Endothelial cell of umbilical vein (primary cell): ENCODE measurements around the gene CRTAP. TPM values are rescaled to one million over a fixed set of nuclear protein-coding genes. Genes with fewer than 3 reads are reported as not detected.

Experiments used
- BruUV-seq: library from RNA; stranded (reverse); fragments of 400-500 nt; replicated peaks from 2 replicates; lab custom pipeline; 2021; lab: Mats Ljungman, UMichigan
- CTCF ChIA-PET: fragments of 300-600, 350-600 bp; sonication (Branson Sonifier 250); formaldehyde crosslinking; loops from one replicate; lab custom pipeline; 2021; ENCODE audit warnings: antibody characterized with exemption, inconsistent platforms; lab: Charles Lee
- POLR2A ChIA-PET: fragments of 300-600, 350-600 bp; sonication (Branson Sonifier 250); formaldehyde crosslinking; loops from one replicate; lab custom pipeline; 2021; ENCODE audit warnings: antibody characterized with exemption, inconsistent platforms; lab: Charles Lee
- DNase-seq: peaks from one replicate; pipeline ENCODE4 v3.0.0-alpha.2; 2011; ENCODE audit warnings: low read depth, low spot score
- FAIRE-seq: peaks from 2 replicates; lab custom pipeline; 2011; peaks lifted over from hg19 to GRCh38; lab: Jason Lieb, UNC
- H2AFZ ChIP-seq: 2 replicates; pipeline ENCODE4 v1.6.0; 2012; ENCODE audit warnings: low read depth, low read length, control low read depth, inconsistent platforms
- H3K27ac ChIP-seq: 2 replicates; pipeline ENCODE4 v1.5.1; 2011; ENCODE audit warnings: low read depth, mild to moderate bottlenecking, control low read depth, low read length, moderate library complexity; ENCODE audit not compliant: insufficient read depth
- H3K27me3 ChIP-seq, 2 experiments: 2 replicates each; pipeline versions ENCODE4 v1.6.0 to v1.6.1; 2011; ENCODE audit warnings: low read length in 2 of 2, mixed read lengths in 1 of 2; ENCODE audit not compliant: control insufficient read depth in 2 of 2, insufficient read depth in 2 of 2
- H3K36me3 ChIP-seq, 2 experiments: 2 replicates in 1 of 2; 3 replicates in 1 of 2; pipeline ENCODE4 v1.5.1; 2011; ENCODE audit warnings: low read length in 2 of 2, mild to moderate bottlenecking in 1 of 2, moderate library complexity in 1 of 2; ENCODE audit not compliant: control insufficient read depth in 2 of 2, insufficient read depth in 2 of 2; ENCODE audit errors: extremely low read depth in 1 of 2
- H3K4me1 ChIP-seq: 3 replicates; pipeline ENCODE4 v1.5.1; 2011; ENCODE audit warnings: mild to moderate bottlenecking, low read length; ENCODE audit not compliant: control insufficient read depth, insufficient read depth; ENCODE audit errors: extremely low read depth
- H3K4me2 ChIP-seq: 2 replicates; pipeline ENCODE4 v1.6.1; 2011; ENCODE audit warnings: low read length, control low read depth, mixed read lengths; ENCODE audit not compliant: insufficient read depth
- H3K4me3 ChIP-seq, 3 experiments: fragments of 200-600 bp in 1 of 3; sonication (generic), shearing (Covaris generic) in 1 of 3; replicated peaks in 1 of 3; 2 replicates each; pipeline ENCODE4 v1.5.1; 2011 to 2016; ENCODE audit warnings: control low read depth in 3 of 3, low read length in 3 of 3, mild to moderate bottlenecking in 2 of 3, inconsistent platforms in 1 of 3, low read depth in 1 of 3, moderate library complexity in 1 of 3; ENCODE audit not compliant: insufficient read depth in 1 of 3
- H3K79me2 ChIP-seq: 2 replicates; pipeline ENCODE4 v1.6.0; 2012; ENCODE audit warnings: low read length, inconsistent platforms; ENCODE audit not compliant: control insufficient read depth, insufficient read depth
- H3K9ac ChIP-seq: replicated peaks from 2 replicates; pipeline ENCODE3; 2011; ENCODE audit warnings: low read length, control low read depth; ENCODE audit not compliant: insufficient read depth; ENCODE audit errors: extremely low read depth
- H3K9me1 ChIP-seq: replicated peaks from 3 replicates; pipeline ENCODE4 v1.6.0; 2011; ENCODE audit warnings: mild to moderate bottlenecking, low read length; ENCODE audit not compliant: control insufficient read depth, insufficient read depth; ENCODE audit errors: extremely low read depth
- H3K9me3 ChIP-seq: replicated peaks from 2 replicates; pipeline ENCODE4 v1.5.1; 2012; ENCODE audit warnings: low read length, inconsistent platforms; ENCODE audit not compliant: control insufficient read depth, insufficient read depth
- H4K20me1 ChIP-seq: replicated peaks from 2 replicates; pipeline ENCODE3; 2011; ENCODE audit warnings: mild to moderate bottlenecking, low read length; ENCODE audit not compliant: control insufficient read depth, insufficient read depth; ENCODE audit errors: extremely low read depth
- EZH2 ChIP-seq: IDR thresholded peaks from 2 replicates; pipeline ENCODE4 v1.6.1; 2012; ENCODE audit warnings: borderline replicate concordance, low read depth, mild to moderate bottlenecking, moderate library complexity, low read length, inconsistent platforms; ENCODE audit not compliant: severe bottlenecking
- FOS ChIP-seq: IDR thresholded peaks from 2 replicates; pipeline ENCODE4 v1.6.1; 2011; ENCODE audit warnings: mild to moderate bottlenecking, low read length, moderate library complexity, borderline replicate concordance; ENCODE audit not compliant: insufficient read depth
- GATA2 ChIP-seq: IDR thresholded peaks from 2 replicates; pipeline ENCODE4 v1.7.0; 2011; ENCODE audit warnings: low read depth, mild to moderate bottlenecking, moderate library complexity, mixed read lengths, low read length; ENCODE audit not compliant: insufficient read length, insufficient read depth
- JUN ChIP-seq: IDR thresholded peaks from 2 replicates; pipeline ENCODE4 v1.6.1; 2011; ENCODE audit warnings: borderline replicate concordance, low read depth; ENCODE audit not compliant: insufficient read length, insufficient read depth
- MYC ChIP-seq: IDR thresholded peaks from one replicate; pipeline ENCODE4 v1.6.1; 2011; ENCODE audit warnings: mild to moderate bottlenecking, low read depth, low read length
- POLR2A ChIP-seq: IDR thresholded peaks from 2 replicates; pipeline ENCODE4 v1.6.1; 2012; ENCODE audit warnings: low read depth, mild to moderate bottlenecking, control low read depth, low read length
- POLR2AphosphoS5 ChIP-seq: IDR thresholded peaks from 2 replicates; pipeline ENCODE4 v1.6.1; 2012; ENCODE audit warnings: low read depth, mild to moderate bottlenecking, control low read depth, low read length, moderate library complexity; ENCODE audit not compliant: insufficient read depth
- dilution Hi-C: fragments of 300-500 bp; cut with MboI; formaldehyde crosslinking; loops from one replicate; pipeline ENCODE4 v1.15.0; 2019; ENCODE audit warnings: low sequenced_read_pairs; ENCODE audit not compliant: extremely low pct_ligation_motif_present
- intact Hi-C: fragments of 100-400 bp; cut with micrococcal nuclease; formaldehyde crosslinking; loops from one replicate; pipeline ENCODE4 v1.10.0; 2022
- polyA plus RNA-seq, 4 experiments: library from polyadenylated mRNA; depleted of rRNA in 3 of 4; stranded (reverse) in 3 of 4; unstranded in 1 of 4; fragments of >200 nt; gene quantifications; 2 replicates each; pipeline versions ENCODE4 v1.2.1 to v1.2.3, GENCODE V29; 2011 to 2012; ENCODE audit warnings: missing spikeins in 1 of 4
- total RNA-seq: library from RNA; stranded (reverse); gene quantifications from 2 replicates; pipeline ENCODE4 v1.2.3, GENCODE V29; 2021
- TF ChIP-seq, protein P1 (sequence below): IDR thresholded peaks from 2 replicates; pipeline ENCODE4 v1.6.1; 2011; ENCODE audit not compliant: insufficient read depth, insufficient read length
- TF ChIP-seq, protein P2 (sequence below), 2 donors: IDR thresholded peaks; 1 replicate in 1 of 2; 2 replicates in 1 of 2; pipeline ENCODE4 v1.5.1; 2011; ENCODE audit warnings: low read length in 2 of 2, mild to moderate bottlenecking in 2 of 2, moderate library complexity in 2 of 2, control low read depth in 1 of 2, inconsistent platforms in 1 of 2, low read depth in 1 of 2; ENCODE audit not compliant: insufficient read depth in 1 of 2; ENCODE audit errors: extremely low read depth in 1 of 2

CRTAP gene
- total and polyA plus RNA-seq, 2 donors (not counting 3 experiments of a cell fraction or from before 2014, with no cell fraction given), result 204 to 213 TPM

- dilution Hi-C loops, result no loop called here
- POLR2A ChIA-PET, result no interaction called here
- peaks cover 33% of the 10 kb centered on the region for H3K79me2 ChIP-seq
Observed at GRCh38 chr3:33117461-33117860, 3.6 kb downstream of the CRTAP start.

More at GRCh38 chr3:33117461-33117860, 3.6 kb downstream of the CRTAP start:
- CTCF ChIA-PET, result no interaction called here
- no peaks in the 10 kb centered on the region for H3K27me3 ChIP-seq
- peaks cover 19% of the 10 kb centered on the region for H3K4me1 ChIP-seq
- H3K9me1 ChIP-seq, result no peaks in the 10 kb centered on the region
- H3K36me3 ChIP-seq, result peaks cover 2 to 13% of the 10 kb centered on the region in 2 experiments
- no peak overlapping the region for H3K4me2 ChIP-seq
- FAIRE-seq (no peak), DNase-seq (no peak)
- no peak overlapping the region for H3K9ac ChIP-seq
- no peak overlapping the region for H3K27ac ChIP-seq
- no peak overlapping the region for H2AFZ ChIP-seq
- H3K9me3 ChIP-seq, result no peaks in the 10 kb centered on the region
- TF ChIP-seq GATA2 (no peak), FOS (no peak), POLR2AphosphoS5 (no peak), POLR2A (no peak), JUN (no peak), MYC (no peak), EZH2 (no peak)
- TF ChIP-seq, protein P1, sequence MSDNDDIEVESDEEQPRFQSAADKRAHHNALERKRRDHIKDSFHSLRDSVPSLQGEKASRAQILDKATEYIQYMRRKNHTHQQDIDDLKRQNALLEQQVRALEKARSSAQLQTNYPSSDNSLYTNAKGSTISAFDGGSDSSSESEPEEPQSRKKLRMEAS, result no peak
- TF ChIP-seq, protein P2, sequence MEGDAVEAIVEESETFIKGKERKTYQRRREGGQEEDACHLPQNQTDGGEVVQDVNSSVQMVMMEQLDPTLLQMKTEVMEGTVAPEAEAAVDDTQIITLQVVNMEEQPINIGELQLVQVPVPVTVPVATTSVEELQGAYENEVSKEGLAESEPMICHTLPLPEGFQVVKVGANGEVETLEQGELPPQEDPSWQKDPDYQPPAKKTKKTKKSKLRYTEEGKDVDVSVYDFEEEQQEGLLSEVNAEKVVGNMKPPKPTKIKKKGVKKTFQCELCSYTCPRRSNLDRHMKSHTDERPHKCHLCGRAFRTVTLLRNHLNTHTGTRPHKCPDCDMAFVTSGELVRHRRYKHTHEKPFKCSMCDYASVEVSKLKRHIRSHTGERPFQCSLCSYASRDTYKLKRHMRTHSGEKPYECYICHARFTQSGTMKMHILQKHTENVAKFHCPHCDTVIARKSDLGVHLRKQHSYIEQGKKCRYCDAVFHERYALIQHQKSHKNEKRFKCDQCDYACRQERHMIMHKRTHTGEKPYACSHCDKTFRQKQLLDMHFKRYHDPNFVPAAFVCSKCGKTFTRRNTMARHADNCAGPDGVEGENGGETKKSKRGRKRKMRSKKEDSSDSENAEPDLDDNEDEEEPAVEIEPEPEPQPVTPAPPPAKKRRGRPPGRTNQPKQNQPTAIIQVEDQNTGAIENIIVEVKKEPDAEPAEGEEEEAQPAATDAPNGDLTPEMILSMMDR (IDR thresholded peaks at IDR 0.05; ENCODE audit: extremely low read depth in 1 of 2, insufficient read depth in 1 of 2, low read depth in 1 of 2, low read length in 2 of 2), result no peak
- no peaks in the 10 kb centered on the region for H4K20me1 ChIP-seq
- intact Hi-C loops, result loop anchor here (5.0 kb wide), 1 partner anchor 200 kb away; no protein-coding TSS in a partner anchor
- no TSS peak for BruUV-seq
- H3K4me3 ChIP-seq, result no peak overlapping the region
